ENCODE data around the gene FKRP.
A peak's percentile ranks its signal among the peaks of the same experiment; 100 is the strongest.
"Not testable (repeated sequence)": the region's sequence is repeated elsewhere in the genome, so short reads cannot be mapped to it uniquely, and the experiment has no call there.

Gene FKRP

DNA sequence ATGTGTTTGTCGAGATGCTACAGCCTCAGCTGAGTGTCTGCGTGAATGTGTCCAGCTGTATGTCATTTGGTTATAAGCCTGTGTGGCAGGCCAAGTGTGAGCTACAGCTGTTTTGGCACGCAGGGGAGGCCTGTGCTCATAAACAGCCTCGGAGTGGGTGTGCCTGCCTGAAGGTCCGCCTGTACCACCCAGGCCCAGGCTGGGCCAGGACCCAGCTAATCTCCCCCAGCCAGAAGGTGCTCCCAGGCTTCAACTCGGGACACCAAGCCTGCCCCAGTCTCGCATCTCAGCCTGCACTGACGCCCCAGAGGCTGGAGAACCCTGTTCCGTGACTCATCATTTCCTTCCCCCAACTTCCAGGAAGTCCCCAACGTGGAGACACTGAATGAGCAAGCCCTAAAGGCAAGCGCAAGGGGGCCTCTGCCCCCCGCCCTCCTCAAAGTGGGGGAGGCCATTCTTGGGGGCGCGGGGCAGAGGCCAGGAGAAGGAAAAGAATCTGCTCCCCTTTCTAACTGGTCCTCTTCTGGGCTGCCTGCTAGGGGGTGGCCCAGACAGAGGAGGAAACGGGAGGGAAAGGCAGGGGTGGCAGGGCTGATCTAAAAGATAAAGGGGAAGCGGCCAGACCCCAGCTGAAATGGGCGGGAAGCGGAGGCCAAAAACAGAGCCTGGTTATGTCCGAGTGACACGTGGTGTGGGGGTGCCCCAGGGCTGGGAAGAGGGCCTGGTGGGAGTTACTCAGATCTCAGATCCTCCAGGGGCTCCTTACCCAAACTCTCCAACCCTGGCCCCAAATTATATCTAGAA lies 40.6 kb downstream of the FKRP start:
- DNase-seq = peak; percentile 59 to 71

DNA sequence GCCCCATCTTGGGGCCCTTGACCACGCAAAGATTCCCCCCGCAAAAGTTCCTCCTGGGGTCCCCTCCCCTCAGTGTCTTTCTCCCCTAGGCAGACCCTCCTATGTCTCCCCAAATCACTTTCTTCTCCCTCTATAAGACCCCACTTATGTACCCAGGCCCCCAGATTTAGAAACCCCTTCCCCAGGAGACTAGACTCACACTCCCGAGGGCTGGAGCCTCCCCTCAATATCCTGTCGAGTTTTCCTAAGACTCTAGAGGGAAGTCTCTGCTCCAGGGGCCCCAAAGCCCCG lies 41.1 kb downstream of the FKRP start:
- no peak for DNase-seq

DNA sequence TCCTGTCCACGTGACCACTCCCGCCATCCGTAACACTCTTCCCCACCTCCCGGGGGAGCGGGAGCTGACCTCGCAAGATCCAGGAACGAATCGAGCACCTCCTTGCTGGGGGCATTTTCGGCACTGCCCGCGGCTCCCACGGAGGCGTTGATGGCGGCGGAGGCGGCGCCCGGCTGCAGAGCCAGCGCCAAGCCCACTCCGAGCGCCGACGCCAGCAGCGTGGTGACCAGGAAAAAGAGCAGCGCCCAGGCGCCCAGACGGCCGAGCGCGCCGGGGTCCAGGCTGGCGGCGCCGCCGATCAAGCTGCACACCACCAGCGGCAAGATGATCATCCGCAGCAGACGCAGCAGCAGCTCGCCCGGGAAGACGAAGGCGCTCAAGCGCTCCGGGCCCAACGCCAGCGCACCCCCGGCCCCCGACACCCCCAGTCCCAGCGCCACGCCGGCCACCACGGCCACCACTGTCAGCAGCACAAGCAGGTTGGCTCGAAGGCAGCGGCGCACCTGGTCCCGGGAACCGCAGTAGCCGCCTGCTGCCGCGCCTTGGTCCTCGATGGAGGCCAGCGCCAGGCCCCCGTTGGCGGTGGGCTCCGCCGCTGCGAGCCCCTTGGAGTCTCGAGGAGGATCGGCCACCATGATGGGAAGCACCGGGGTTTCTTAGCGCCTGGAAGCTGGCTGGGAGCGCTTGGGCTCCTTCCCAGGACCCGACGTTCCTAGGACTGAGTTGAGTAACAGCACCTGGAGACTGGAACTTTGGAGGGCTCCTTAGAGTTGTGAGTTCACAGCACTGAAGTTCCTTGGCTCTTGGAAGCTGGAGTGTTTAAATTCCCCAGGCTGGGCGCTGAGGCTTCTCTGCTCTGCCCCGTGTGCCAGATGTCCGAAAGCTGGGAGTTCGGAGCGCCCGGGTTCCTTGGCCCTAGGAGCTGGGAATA lies 41.7 kb downstream of the FKRP start:
- peak; percentile 15 to 62 for DNase-seq

GRCh38 chr19:46788262-46788967 lies 42.6 kb downstream of the FKRP start, which contains the start of gene SLC1A5:
TSS of gene SLC1A5 (minus strand) at chr19:46788594. CDS start at chr19:46787965, 629 bp downstream.
- peak; percentile 95 to 97 for DNase-seq

GRCh38 chr19:46788968-46789338 lies 43.1 kb downstream of the FKRP start:
- no peak for DNase-seq

DNA sequence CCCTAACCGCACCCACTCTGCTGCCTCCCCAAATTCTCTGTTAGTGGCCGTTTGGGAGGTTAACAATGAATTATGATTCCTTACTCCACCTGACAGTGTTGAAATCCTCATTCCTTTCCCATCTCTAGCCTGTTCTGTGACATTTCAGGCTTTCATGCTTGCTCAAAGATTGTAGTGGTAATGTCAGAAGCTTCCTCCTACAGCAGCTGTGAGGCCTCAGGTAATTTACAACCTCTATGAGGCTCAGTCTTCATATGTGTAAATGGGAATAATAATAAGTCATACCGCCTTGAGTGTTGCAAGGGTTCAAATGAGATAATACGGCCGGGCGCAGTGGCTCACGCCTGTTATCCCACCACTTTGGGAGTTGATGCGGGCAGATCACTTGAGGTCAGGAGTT lies 43.5 kb downstream of the FKRP start:
- no peak for DNase-seq

DNA sequence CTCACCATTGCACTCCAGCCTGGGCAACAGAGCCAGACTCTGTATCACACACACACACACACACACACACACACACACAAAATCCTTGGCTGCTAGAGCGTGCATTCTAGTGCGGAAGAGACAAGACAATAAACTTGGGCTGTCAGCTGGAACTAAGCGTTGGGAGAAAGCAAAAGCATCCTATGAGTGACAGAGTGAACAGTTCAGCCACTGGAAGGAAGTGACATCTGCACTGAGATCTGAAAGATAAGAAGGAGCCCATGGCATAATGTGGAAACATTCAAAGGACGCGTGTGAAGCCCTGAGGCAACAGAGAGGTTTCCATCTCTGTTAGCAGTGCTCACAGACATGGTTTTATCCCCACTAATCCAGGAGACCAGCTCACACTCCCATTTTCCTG lies 46.1 kb downstream of the FKRP start:
- no peak for DNase-seq

GRCh38 chr19:46797881-46798280 lies 52.0 kb downstream of the FKRP start:
- no peak for DNase-seq

- no peak for DNase-seq
Observed at GRCh38 chr19:46798713-46799112, 52.9 kb downstream of the FKRP start.

DNA sequence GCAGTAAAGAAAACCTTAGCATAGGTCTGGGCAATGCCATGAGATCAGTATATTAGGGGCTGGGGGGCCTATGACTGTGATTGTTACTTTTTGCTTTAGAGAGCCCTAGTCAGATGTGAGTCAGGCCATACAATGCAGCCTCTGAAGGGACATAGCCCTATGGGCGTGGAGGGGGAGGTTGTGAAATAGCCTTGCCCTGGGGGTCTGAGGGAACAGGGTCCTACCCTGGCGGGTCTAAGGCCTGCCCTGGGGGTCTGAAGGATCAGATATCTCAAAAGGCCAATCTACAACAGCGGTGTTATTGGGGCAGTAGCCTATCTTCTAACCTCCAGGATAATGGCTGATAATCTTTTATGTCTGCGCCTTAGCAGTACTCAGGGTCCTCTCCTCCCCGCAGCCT lies 56.3 kb downstream of the FKRP start:
- no peak for DNase-seq

DNA sequence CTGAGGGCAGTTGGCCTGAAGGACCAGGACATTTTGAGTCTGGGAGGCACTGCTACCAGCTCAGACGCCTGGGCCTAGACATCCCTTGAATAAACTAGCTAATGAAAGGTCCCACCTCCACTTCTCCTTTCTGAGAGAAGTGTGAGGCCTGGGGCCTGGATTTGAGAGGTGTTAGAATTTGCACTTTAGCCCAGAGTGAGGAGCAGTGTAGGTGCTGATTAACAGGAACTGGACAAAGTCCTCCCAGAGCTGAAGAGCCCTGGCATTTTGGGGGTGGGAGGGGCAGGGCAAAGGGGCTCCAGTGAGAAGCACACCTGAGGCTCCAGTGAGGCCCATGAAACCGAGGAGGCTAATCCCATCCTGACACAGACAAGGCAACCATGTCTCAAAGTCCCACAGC lies 57.7 kb downstream of the FKRP start:
- no peak for DNase-seq

GRCh38 chr19:46804432-46804831 lies 58.6 kb downstream of the FKRP start:
- not testable (repeated sequence) for DNase-seq

DNA sequence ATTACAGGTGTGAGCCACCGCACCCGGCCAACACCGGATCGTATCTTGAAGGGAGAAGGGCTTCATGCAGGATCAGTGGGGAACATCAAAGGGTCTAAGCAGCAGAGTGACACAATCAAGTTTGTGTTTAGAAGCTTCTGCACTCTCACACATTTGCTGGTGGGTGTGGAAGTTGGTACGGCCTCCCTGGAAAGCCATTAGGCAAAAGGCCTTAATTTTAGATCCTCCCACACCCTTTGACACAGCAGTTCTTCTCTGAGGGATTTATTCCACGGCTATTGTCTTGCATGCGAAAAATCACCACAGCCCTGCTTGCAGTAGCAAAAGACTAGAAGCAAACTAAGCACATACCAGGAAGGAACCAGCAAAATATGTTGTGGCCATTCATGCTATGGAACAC lies 60.8 kb downstream of the FKRP start:
- no peak for DNase-seq

Measured in SHP77 (cell line).